Measurements from ENCODE around the gene NCR2.

NCR2 gene

GRCh38 chr6:41373919-41374617 is 38.7 kb downstream of the NCR2 start:
- CTCF ChIA-PET: interaction anchor here (0.6 to 9.2 kb wide), 12 partner anchors 7 to 313 kb away, joined by 3 to 266 read pairs (median 3); no protein-coding TSS in a partner anchor
- H3K27ac ChIP-seq (ENCODE audit: extremely low read depth, low read depth, low read length): no peak overlapping the region
- H3K36me3 ChIP-seq (ENCODE audit: control insufficient read depth in 2 of 2, insufficient read depth in 1 of 2, low read length in 2 of 2): no peaks in the 10 kb centered on the region
- TF ChIP-seq SP3 (tag by site-specific recombination; IDR thresholded peaks at IDR 0.05): no peak
- TF ChIP-seq ZXDB (tag by site-specific recombination; IDR thresholded peaks at IDR 0.05): no peak
- no peak for TF ChIP-seq ZNF513 (tag by site-specific recombination; IDR thresholded peaks at IDR 0.05)
- no peak for TF ChIP-seq OVOL3 (tag by site-specific recombination; IDR thresholded peaks at IDR 0.05)
- TF ChIP-seq PRDM2 (tag by site-specific recombination; IDR thresholded peaks at IDR 0.05; ENCODE audit: borderline replicate concordance): no peak
- TF ChIP-seq ZNF280D (tag by site-specific recombination; IDR thresholded peaks at IDR 0.05): no peak
- no peak for TF ChIP-seq ZNF350 (tag by site-specific recombination; IDR thresholded peaks at IDR 0.05)
- no peak for TF ChIP-seq REPIN1 (tag by site-specific recombination; IDR thresholded peaks at IDR 0.05; ENCODE audit: low read depth)
- TF ChIP-seq ZNF510 (tag by site-specific recombination; IDR thresholded peaks at IDR 0.05; ENCODE audit: insufficient replicate concordance): no peak
- no peak for TF ChIP-seq SCRT2 (tag by site-specific recombination; IDR thresholded peaks at IDR 0.05)
- TF ChIP-seq ZNF148 (tag by site-specific recombination; IDR thresholded peaks at IDR 0.05; ENCODE audit: borderline replicate concordance): no peak
- TF ChIP-seq ZNF843 (tag by site-specific recombination; IDR thresholded peaks at IDR 0.05): no peak
- no peak for TF ChIP-seq ZNF529 (tag by site-specific recombination; IDR thresholded peaks at IDR 0.05; ENCODE audit: insufficient replicate concordance)
- TF ChIP-seq ZFHX2 (tag by site-specific recombination; conservative IDR thresholded peaks at IDR 0.05): no peak
- TF ChIP-seq ZNF501 (tag by site-specific recombination; IDR thresholded peaks at IDR 0.05): no peak
- TF ChIP-seq ZBTB1 (tag by site-specific recombination; IDR thresholded peaks at IDR 0.05): no peak
- TF ChIP-seq ZNF37A (tag by site-specific recombination; IDR thresholded peaks at IDR 0.05): no peak
- no peak for TF ChIP-seq ZBTB11 (tag by site-specific recombination; conservative IDR thresholded peaks at IDR 0.05; ENCODE audit: low read depth)
- TF ChIP-seq ZNF785 (tag by site-specific recombination; IDR thresholded peaks at IDR 0.05): no peak
- H3K4me1 ChIP-seq (ENCODE audit: control insufficient read depth, insufficient read depth, low read length): 0 out of 2 replicates have a peak, but pooled peaks cover 2% of the 10 kb centered on the region
- no peak overlapping the region for H3K4me3 ChIP-seq (ENCODE audit: low read depth, low read length)
- H3K9me3 ChIP-seq (ENCODE audit: control insufficient read depth, insufficient read depth, low read depth, low read length): no peaks in the 10 kb centered on the region
- POLR2A ChIA-PET: no interaction called here

Measured in HEK293 (cell line).